ENCODE results near the gene ENPP1. TPM values are rescaled to one million over a fixed set of nuclear protein-coding genes. Genes with fewer than 3 reads are reported as not detected.

The ENPP1 gene
- total and polyA plus RNA-seq, 5 donors from 2014 or later = 0.13 TPM; not detected in 4

GRCh38 chr6:131803007-131803769, 4.6 kb upstream of the ENPP1 start:
- peaks cover 35% of the 10 kb centered on the region for H3K27me3 Mint-ChIP-seq
- H3K36me3 ChIP-seq (ENCODE audit: control insufficient read depth, insufficient read depth, low read length) = no peaks in the 10 kb centered on the region
- H3K27ac Mint-ChIP-seq = no peak overlapping the region
- H3K4me1 ChIP-seq (ENCODE audit: control insufficient read depth, insufficient read depth, low read length, poor library complexity, severe bottlenecking) = peaks cover 2% of the 10 kb centered on the region
- H3K4me1 Mint-ChIP-seq = peaks cover 0 to 12% (median 7%) of the 10 kb centered on the region in 4 donors
- H3K9me3 ChIP-seq (ENCODE audit: control insufficient read depth in 2 of 2, low read length in 2 of 2) = peaks cover 0 to 4% of the 10 kb centered on the region in 2 experiments
- no peak overlapping the region for H3K27ac ChIP-seq (ENCODE audit: insufficient read depth, low read length, poor library complexity, severe bottlenecking)
- peaks cover 0 to 8% (median 2%) of the 10 kb centered on the region in 7 donors for H3K9me3 Mint-ChIP-seq
- ATAC-seq (ENCODE audit: low read depth in 2 of 2) (no peak), DNase-seq (peak in 1 of 3 donors; percentile 5)
- no peaks in the 10 kb centered on the region for H3K36me3 Mint-ChIP-seq
- H3K4me3 Mint-ChIP-seq = no peak overlapping the region
- H3K4me3 ChIP-seq (ENCODE audit: low read depth, low read length) = no peak overlapping the region
- H3K27me3 ChIP-seq (ENCODE audit: control insufficient read depth, insufficient read depth, low read length) = peaks cover 7% of the 10 kb centered on the region

GRCh38 chr6:131804131-131804530, 3.7 kb upstream of the ENPP1 start:
- DNase-seq (no peak), ATAC-seq (ENCODE audit: low read depth in 2 of 2) (no peak)
- Histone ChIP-seq H3K36me3 (ENCODE audit: control insufficient read depth, insufficient read depth, low read length) (no peaks in the 10 kb centered on the region), H3K4me3 (ENCODE audit: low read depth, low read length) (no peak overlapping the region), H3K9me3 (ENCODE audit: control insufficient read depth in 2 of 2, low read length in 2 of 2) (peaks cover 0 to under 1% of the 10 kb centered on the region in 2 experiments), H3K27ac (ENCODE audit: insufficient read depth, low read length, poor library complexity, severe bottlenecking) (no peak overlapping the region), H3K27me3 (ENCODE audit: control insufficient read depth, insufficient read depth, low read length) (peaks cover 11% of the 10 kb centered on the region), H3K4me1 (ENCODE audit: control insufficient read depth, insufficient read depth, low read length, poor library complexity, severe bottlenecking) (peaks cover 7% of the 10 kb centered on the region)
- Mint-ChIP-seq H3K4me1 (peaks cover 0 to 21% (median 13%) of the 10 kb centered on the region in 4 donors), H3K36me3 (no peaks in the 10 kb centered on the region), H3K27me3 (peaks cover 41% of the 10 kb centered on the region), H3K9me3 (peaks cover 0 to 4% (median 2%) of the 10 kb centered on the region in 7 donors), H3K27ac (no peak overlapping the region), H3K4me3 (no peak overlapping the region)

GRCh38 chr6:131807321-131807643, 538 bp upstream of the ENPP1 start:
- Histone ChIP-seq H3K27me3 (ENCODE audit: control insufficient read depth, insufficient read depth, low read length) (peaks cover 18% of the 10 kb centered on the region), H3K9me3 (ENCODE audit: control insufficient read depth in 2 of 2, low read length in 2 of 2) (no peaks in the 10 kb centered on the region), H3K4me3 (ENCODE audit: low read depth, low read length) (peak overlapping the region; percentile 32), H3K27ac (ENCODE audit: insufficient read depth, low read length, poor library complexity, severe bottlenecking) (no peak overlapping the region), H3K36me3 (ENCODE audit: control insufficient read depth, insufficient read depth, low read length) (no peaks in the 10 kb centered on the region), H3K4me1 (ENCODE audit: control insufficient read depth, insufficient read depth, low read length, poor library complexity, severe bottlenecking) (peaks cover 7% of the 10 kb centered on the region)
- no peak for DNase-seq
- H3K36me3 Mint-ChIP-seq = no peaks in the 10 kb centered on the region
- H3K27me3 Mint-ChIP-seq = peaks cover 46% of the 10 kb centered on the region
- peak overlapping the region; percentile 39 to 89 (median 72) for H3K4me3 Mint-ChIP-seq
- H3K9me3 Mint-ChIP-seq = peaks cover 0 to 2% (median 0%) of the 10 kb centered on the region in 7 donors
- H3K4me1 Mint-ChIP-seq = peaks cover 0 to 22% (median 13%) of the 10 kb centered on the region in 4 donors
- peak overlapping the region in 1 of 3 donors; percentile 16 for H3K27ac Mint-ChIP-seq
- ATAC-seq (ENCODE audit: low read depth in 2 of 2) = no peak

- Histone ChIP-seq H3K4me3 (ENCODE audit: low read depth, low read length) (peak overlapping the region; percentile 23), H3K27me3 (ENCODE audit: control insufficient read depth, insufficient read depth, low read length) (peaks cover 18% of the 10 kb centered on the region), H3K27ac (ENCODE audit: insufficient read depth, low read length, poor library complexity, severe bottlenecking) (no peak overlapping the region), H3K4me1 (ENCODE audit: control insufficient read depth, insufficient read depth, low read length, poor library complexity, severe bottlenecking) (peaks cover 7% of the 10 kb centered on the region), H3K36me3 (ENCODE audit: control insufficient read depth, insufficient read depth, low read length) (no peaks in the 10 kb centered on the region), H3K9me3 (ENCODE audit: control insufficient read depth in 2 of 2, low read length in 2 of 2) (no peaks in the 10 kb centered on the region)
- no peak for DNase-seq
- no peak overlapping the region for H3K27ac Mint-ChIP-seq
- H3K9me3 Mint-ChIP-seq = peaks cover 0 to 2% (median 0%) of the 10 kb centered on the region in 7 donors
- H3K36me3 Mint-ChIP-seq = no peaks in the 10 kb centered on the region
- no peak for ATAC-seq (ENCODE audit: low read depth in 2 of 2)
- peaks cover 0 to 17% (median 12%) of the 10 kb centered on the region in 4 donors for H3K4me1 Mint-ChIP-seq
- H3K27me3 Mint-ChIP-seq = peaks cover 50% of the 10 kb centered on the region
- peak overlapping the region; percentile 39 to 74 (median 72) for H3K4me3 Mint-ChIP-seq
Observed at GRCh38 chr6:131808460-131809269, 845 bp downstream of the ENPP1 start.

GRCh38 chr6:131811500-131811899, 3.7 kb downstream of the ENPP1 start:
- Mint-ChIP-seq H3K27me3 (peaks cover 45% of the 10 kb centered on the region), H3K9me3 (peaks cover 0 to 2% (median 0%) of the 10 kb centered on the region in 7 donors), H3K4me3 (no peak overlapping the region), H3K27ac (no peak overlapping the region), H3K36me3 (no peaks in the 10 kb centered on the region), H3K4me1 (peaks cover 0 to 17% (median 12%) of the 10 kb centered on the region in 4 donors)
- Histone ChIP-seq H3K4me3 (ENCODE audit: low read depth, low read length) (no peak overlapping the region), H3K27me3 (ENCODE audit: control insufficient read depth, insufficient read depth, low read length) (peaks cover 18% of the 10 kb centered on the region), H3K9me3 (ENCODE audit: control insufficient read depth in 2 of 2, low read length in 2 of 2) (no peaks in the 10 kb centered on the region), H3K4me1 (ENCODE audit: control insufficient read depth, insufficient read depth, low read length, poor library complexity, severe bottlenecking) (peaks cover 7% of the 10 kb centered on the region), H3K36me3 (ENCODE audit: control insufficient read depth, insufficient read depth, low read length) (no peaks in the 10 kb centered on the region), H3K27ac (ENCODE audit: insufficient read depth, low read length, poor library complexity, severe bottlenecking) (no peak overlapping the region)
- no peak for DNase-seq
- ATAC-seq (ENCODE audit: low read depth in 2 of 2) = no peak

- peaks cover 26% of the 10 kb centered on the region for H3K27me3 Mint-ChIP-seq
- ATAC-seq (ENCODE audit: low read depth in 2 of 2) = no peak
- Histone ChIP-seq H3K27me3 (ENCODE audit: control insufficient read depth, insufficient read depth, low read length) (peaks cover 8% of the 10 kb centered on the region), H3K4me1 (ENCODE audit: control insufficient read depth, insufficient read depth, low read length, poor library complexity, severe bottlenecking) (no peaks in the 10 kb centered on the region), H3K4me3 (ENCODE audit: low read depth, low read length) (no peak overlapping the region), H3K36me3 (ENCODE audit: control insufficient read depth, insufficient read depth, low read length) (no peaks in the 10 kb centered on the region), H3K27ac (ENCODE audit: insufficient read depth, low read length, poor library complexity, severe bottlenecking) (no peak overlapping the region), H3K9me3 (ENCODE audit: control insufficient read depth in 2 of 2, low read length in 2 of 2) (no peaks in the 10 kb centered on the region)
- no peak overlapping the region for H3K4me3 Mint-ChIP-seq
- H3K36me3 Mint-ChIP-seq = no peaks in the 10 kb centered on the region
- no peak overlapping the region for H3K27ac Mint-ChIP-seq
- DNase-seq = no peak
- H3K9me3 Mint-ChIP-seq = no peaks in the 10 kb centered on the region
- H3K4me1 Mint-ChIP-seq = peaks cover 0 to 2% (median 0%) of the 10 kb centered on the region in 4 donors
Observed at GRCh38 chr6:131813991-131814390, 6.2 kb downstream of the ENPP1 start.

GRCh38 chr6:131816869-131817268, 9.0 kb downstream of the ENPP1 start:
- ATAC-seq (ENCODE audit: low read depth in 2 of 2) = no peak
- H3K27me3 Mint-ChIP-seq = peaks cover 8% of the 10 kb centered on the region
- no peak overlapping the region for H3K27ac Mint-ChIP-seq

More at GRCh38 chr6:131816869-131817268, 9.0 kb downstream of the ENPP1 start:
- no peak for DNase-seq
- no peaks in the 10 kb centered on the region for H3K9me3 ChIP-seq (ENCODE audit: control insufficient read depth in 2 of 2, low read length in 2 of 2)
- H3K36me3 ChIP-seq (ENCODE audit: control insufficient read depth, insufficient read depth, low read length) = no peaks in the 10 kb centered on the region
- Mint-ChIP-seq H3K36me3 (no peaks in the 10 kb centered on the region), H3K9me3 (no peaks in the 10 kb centered on the region), H3K4me3 (no peak overlapping the region), H3K4me1 (no peaks in the 10 kb centered on the region)
- no peak overlapping the region for H3K27ac ChIP-seq (ENCODE audit: insufficient read depth, low read length, poor library complexity, severe bottlenecking)
- no peaks in the 10 kb centered on the region for H3K27me3 ChIP-seq (ENCODE audit: control insufficient read depth, insufficient read depth, low read length)
- H3K4me3 ChIP-seq (ENCODE audit: low read depth, low read length) = no peak overlapping the region
- no peaks in the 10 kb centered on the region for H3K4me1 ChIP-seq (ENCODE audit: control insufficient read depth, insufficient read depth, low read length, poor library complexity, severe bottlenecking)

Measured in CD4-positive, CD25-positive, alpha-beta regulatory T cell (primary cell).